HFF-Myc (cell line): Measurements from ENCODE around the gene C19orf53.
"Not testable (repeated sequence)": the region's sequence is repeated elsewhere in the genome, so short reads cannot be mapped to it uniquely, and the experiment has no call there.

ENCODE experiments used
- DNase-seq: peaks from one replicate; pipeline ENCODE4 v3.0.0-alpha.2; 2011; ENCODE audit warnings: low read depth; ENCODE audit errors: extremely low read depth
- H3K4me3 ChIP-seq: replicated peaks from 2 replicates; pipeline ENCODE4 v1.5.1; 2011; ENCODE audit warnings: low read depth, mild to moderate bottlenecking, control low read depth, low read length
- CTCF ChIP-seq: IDR thresholded peaks from 2 replicates; pipeline ENCODE4 v1.5.1; 2012; ENCODE audit warnings: mild to moderate bottlenecking, low read depth, low read length, control low read depth; ENCODE audit errors: missing control alignments

C19orf53 gene

GRCh38 chr19:13751436-13751835 is 22.8 kb upstream of the C19orf53 start:
- DNase-seq, result no peak
- TF ChIP-seq CTCF, result no peak
- no peak overlapping the region for H3K4me3 ChIP-seq

GRCh38 chr19:13753622-13754021 is 20.6 kb upstream of the C19orf53 start:
- not testable (repeated sequence) for H3K4me3 ChIP-seq, DNase-seq

GRCh38 chr19:13756210-13756609 is 18.0 kb upstream of the C19orf53 start:
- H3K4me3 ChIP-seq, result no peak overlapping the region
- DNase-seq, result no peak
- TF ChIP-seq CTCF, result no peak

- H3K4me3 ChIP-seq, result no peak overlapping the region
- no peak for DNase-seq
- TF ChIP-seq CTCF, result no peak
These were observed 16.2 kb upstream of the C19orf53 start for GRCh38 chr19:13757805-13758772.

- DNase-seq, result no peak
- TF ChIP-seq CTCF, result no peak
- H3K4me3 ChIP-seq, result no peak overlapping the region
These were observed 15.5 kb upstream of the C19orf53 start for GRCh38 chr19:13758795-13759194.

- TF ChIP-seq CTCF, result no peak
- no peak for DNase-seq
- H3K4me3 ChIP-seq, result no peak overlapping the region
These were observed 12.8 kb upstream of the C19orf53 start for GRCh38 chr19:13761423-13761822.

- H3K4me3 ChIP-seq, result no peak overlapping the region
- no peak for TF ChIP-seq CTCF
- DNase-seq, result no peak
These were observed 11.5 kb upstream of the C19orf53 start for GRCh38 chr19:13762635-13763235.
